ENCODE results near the gene FLNC. TPM values are rescaled to one million over a fixed set of nuclear protein-coding genes. Genes with fewer than 3 reads are reported as not detected.

FLNC gene
- total RNA-seq, 1 donor from 2014 or later, result 839 TPM

- H3K4me3 ChIP-seq, result no peak overlapping the region
- H3K27ac ChIP-seq (replicated peaks), result no peak overlapping the region
- TF ChIP-seq, protein P1, sequence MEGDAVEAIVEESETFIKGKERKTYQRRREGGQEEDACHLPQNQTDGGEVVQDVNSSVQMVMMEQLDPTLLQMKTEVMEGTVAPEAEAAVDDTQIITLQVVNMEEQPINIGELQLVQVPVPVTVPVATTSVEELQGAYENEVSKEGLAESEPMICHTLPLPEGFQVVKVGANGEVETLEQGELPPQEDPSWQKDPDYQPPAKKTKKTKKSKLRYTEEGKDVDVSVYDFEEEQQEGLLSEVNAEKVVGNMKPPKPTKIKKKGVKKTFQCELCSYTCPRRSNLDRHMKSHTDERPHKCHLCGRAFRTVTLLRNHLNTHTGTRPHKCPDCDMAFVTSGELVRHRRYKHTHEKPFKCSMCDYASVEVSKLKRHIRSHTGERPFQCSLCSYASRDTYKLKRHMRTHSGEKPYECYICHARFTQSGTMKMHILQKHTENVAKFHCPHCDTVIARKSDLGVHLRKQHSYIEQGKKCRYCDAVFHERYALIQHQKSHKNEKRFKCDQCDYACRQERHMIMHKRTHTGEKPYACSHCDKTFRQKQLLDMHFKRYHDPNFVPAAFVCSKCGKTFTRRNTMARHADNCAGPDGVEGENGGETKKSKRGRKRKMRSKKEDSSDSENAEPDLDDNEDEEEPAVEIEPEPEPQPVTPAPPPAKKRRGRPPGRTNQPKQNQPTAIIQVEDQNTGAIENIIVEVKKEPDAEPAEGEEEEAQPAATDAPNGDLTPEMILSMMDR (IDR thresholded peaks at IDR 0.05; ENCODE audit: borderline replicate concordance), result no peak
- peaks cover 15% of the 10 kb centered on the region for H3K4me1 ChIP-seq
- intact Hi-C loops (cut with micrococcal nuclease), result loop anchor here (10.0 kb wide), 1 partner anchor 188 kb away; no protein-coding TSS in a partner anchor
- peaks cover 75% of the 10 kb centered on the region for H3K27me3 ChIP-seq (ENCODE audit: low read depth)
- no peaks in the 10 kb centered on the region for H3K9me3 ChIP-seq (replicated peaks)
- no peaks in the 10 kb centered on the region for H3K36me3 ChIP-seq
- no peak for DNase-seq
These were observed 76.8 kb downstream of the FLNC start for GRCh38 chr7:128906766-128907559.

Other genes starting within 250 kb of the FLNC start
- gene GARIN1A, start 158.1 kb upstream of the FLNC start, total RNA-seq, result 1.6 TPM
- 236 TPM for gene CALU, start 91.0 kb upstream of the FLNC start, total RNA-seq
- not detected for gene OPN1SW, start 54.6 kb upstream of the FLNC start, total RNA-seq
- 8.2 TPM for gene CCDC136, start 38.4 kb upstream of the FLNC start, total RNA-seq
- gene ATP6V1F, start 32.5 kb downstream of the FLNC start, total RNA-seq, result 101 TPM
- gene KCP, start 80.3 kb downstream of the FLNC start, total RNA-seq, result 0.19 TPM
- gene IRF5, start 107.5 kb downstream of the FLNC start, total RNA-seq, result 2.2 TPM
- 32.6 TPM for gene TNPO3, start 224.7 kb downstream of the FLNC start, total RNA-seq